HG02763 (cell line): ENCODE data around the gene CABLES2.

Experiments used
- ATAC-seq: cut with Tn5 transposase; IDR thresholded peaks from one replicate; pipeline ENCODE4 v1.9.1; 2021; ENCODE audit warnings: mild to moderate bottlenecking, moderate library complexity; ENCODE audit not compliant: unreplicated experiment

CABLES2 gene

DNA sequence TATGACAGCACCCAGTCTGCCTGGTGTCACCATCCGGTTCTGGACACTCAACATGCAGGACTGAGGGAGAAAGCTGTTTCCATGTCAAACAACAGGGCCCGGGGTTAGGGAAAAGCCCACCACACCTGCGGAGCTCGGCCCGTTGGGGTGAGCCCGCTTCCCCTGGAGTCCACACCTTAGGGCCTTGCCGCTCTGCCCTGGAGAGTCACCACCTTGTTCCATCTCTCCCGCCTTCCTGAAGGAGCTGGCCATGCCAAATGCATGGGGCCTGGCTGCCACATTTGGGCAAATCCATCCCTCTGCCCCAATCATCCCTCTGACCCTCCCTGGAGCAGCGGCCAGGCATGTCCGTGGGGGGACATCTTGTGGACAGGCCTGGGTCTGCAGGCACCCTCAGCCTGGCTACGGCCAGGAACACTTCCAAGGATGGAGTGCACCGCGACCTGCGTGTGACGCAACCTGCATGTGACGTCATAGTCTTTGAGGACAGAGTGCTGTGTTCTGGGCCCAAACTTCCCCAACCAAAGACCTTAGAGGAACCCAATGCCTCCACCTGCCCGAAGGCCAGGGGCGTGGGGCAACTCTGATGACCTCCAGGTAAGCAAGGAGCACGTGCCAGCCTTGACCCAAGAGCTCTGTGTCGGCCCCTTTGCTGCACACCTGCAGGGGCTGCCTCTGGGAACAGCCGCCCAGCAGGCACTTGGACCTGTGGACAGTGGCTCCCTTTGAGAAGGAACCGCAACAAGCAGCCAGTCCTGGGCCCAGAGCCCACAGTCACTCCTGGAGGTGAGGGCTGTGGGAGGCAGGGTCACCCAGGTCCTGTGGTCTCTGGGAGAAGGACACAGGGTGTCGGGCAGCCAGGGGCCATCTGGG lies 1.7 kb downstream of the CABLES2 start:
- no peak for ATAC-seq

DNA sequence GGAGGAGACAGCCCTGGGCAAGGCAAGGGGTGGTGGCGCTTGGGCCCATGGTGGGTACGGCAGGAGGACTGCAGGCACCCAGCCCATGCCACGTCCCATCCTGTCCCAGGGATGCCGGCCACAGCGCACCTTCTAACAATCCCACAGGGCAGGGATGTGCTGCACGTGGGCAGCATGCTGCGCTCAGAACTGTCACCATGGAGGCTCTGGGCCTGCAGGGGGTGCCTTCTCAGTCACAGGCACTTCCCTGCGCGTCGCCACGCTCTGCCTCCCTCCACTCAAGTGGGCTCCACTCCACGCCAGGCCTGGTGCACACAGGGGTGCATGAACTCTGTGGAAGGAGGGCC lies 2.4 kb downstream of the CABLES2 start:
- no peak for ATAC-seq

DNA sequence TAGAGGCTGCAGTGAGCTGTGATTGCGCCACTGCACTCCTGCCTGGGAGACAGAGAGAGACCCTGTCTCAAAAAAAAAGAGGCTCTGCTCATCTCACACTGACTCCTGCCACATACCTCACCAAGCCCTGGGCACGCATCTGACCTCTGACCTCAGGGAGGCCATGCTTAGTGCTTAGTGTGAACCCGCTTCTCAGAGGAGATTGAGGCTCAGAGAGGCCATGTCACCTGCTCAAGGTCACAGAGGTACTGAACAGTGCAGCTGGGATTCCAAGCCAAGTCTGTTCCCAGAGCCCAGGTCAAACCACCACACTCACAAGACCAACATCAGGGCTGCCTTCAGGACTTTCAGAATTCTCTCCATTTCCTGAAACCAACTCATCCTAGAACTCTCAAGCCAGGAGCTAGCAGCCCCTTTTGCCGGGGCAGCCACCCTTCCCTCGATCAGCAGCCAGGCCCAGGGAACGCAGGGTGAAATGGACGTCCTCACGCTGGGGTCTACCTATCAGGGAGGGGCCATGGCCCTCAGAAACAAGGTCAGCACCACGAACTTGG lies 2.9 kb downstream of the CABLES2 start:
- no peak for ATAC-seq

DNA sequence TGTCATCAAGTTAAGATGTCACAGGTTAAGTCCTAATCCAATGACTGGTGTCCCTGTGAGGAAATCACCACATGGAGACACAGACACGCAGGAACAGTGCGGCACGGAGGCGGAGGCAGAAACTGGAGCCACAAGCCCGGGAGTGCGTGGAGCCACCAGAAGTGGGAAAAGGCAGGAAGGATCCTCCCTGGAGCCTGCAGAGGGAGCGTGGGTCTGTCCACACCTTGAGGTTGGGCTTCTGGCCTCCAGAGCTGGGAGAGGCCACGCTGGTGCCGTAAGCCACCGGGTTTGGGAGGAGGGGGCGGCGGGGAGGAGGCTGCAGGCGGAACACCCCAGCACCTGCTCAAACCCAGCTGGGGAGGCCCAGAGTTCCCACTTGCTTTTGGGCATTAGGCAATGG lies 3.8 kb downstream of the CABLES2 start:
- no peak for ATAC-seq

- no peak for ATAC-seq
Measured at GRCh38 chr20:62402456-62403150, 4.5 kb downstream of the CABLES2 start.

DNA sequence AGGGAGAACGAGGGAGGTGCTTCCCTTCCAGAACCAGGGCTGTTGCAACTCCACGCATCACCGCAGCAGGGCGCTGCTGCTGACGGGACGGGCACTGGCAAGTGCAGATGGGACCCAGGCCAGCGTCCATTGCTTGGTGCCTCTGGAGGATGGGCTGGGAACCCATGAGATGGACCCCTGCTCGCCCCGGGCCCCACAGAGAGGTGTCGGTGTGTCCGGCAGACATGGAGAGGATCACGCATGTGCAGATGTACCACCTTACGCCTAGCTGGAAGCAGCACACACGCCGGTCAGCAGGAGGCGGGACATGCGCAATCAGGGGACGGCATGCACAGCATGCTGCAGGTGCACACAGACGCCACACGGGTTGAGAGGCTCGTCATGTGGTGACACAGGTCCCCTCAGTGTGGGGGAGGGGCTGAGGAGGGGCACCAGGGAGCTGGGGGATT lies 5.7 kb downstream of the CABLES2 start:
- ATAC-seq, result no peak

- no peak for ATAC-seq
Measured at GRCh38 chr20:62400541-62400940, 6.5 kb downstream of the CABLES2 start.

DNA sequence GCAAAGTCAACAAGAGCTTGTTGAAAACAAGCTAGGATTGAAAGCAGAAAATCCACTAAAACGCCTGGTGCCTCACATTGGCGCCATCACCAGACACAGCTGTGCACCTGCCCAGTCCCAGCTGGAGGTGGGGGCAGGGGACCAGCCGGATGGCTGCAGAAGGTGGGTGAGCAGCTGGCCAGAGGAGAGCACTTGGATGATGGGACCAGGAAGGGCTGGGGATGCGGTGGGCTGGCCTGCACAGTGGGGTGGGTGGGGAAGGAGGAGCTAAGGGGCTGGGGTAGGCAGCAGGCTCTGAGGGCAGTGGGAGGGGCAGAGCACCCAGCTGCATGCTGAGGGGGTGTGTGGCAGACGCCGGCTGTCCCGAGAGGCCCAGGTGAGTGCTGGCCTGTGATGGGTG lies 7.1 kb downstream of the CABLES2 start:
- ATAC-seq, result no peak

DNA sequence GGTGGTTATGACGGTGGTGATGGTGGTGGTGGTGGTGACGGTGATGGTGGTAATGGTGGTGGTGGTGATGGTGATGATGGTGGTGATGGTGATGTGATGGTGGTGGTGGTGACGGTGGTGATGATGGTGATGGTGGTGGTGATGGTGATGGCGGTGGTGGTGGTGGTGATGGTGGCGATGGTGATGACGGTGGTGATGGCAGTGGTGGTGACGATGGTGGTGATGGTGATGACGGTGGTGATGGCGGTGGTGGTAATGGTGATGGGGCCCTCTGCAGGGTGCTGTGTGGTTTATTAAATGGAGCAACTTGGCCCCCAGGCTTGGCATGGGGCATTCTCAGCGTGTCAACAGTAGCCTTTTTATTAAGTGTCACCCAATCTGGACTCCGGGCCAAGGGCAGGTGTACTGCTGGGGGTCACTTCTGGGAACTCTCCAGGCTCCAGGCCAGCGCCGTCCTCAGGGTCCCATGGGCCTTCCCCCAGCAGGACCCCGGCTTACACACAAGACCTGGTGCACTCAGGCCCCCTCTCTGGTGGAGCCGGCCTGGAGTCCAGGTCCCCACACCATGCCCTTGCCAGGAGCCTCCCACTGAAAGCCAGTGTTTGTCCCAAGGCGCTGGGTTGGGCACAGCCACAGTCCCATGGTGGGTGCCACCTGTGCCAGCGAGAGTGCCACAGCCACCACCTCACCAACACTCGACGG lies 8.8 kb downstream of the CABLES2 start:
- ATAC-seq, result no peak

DNA sequence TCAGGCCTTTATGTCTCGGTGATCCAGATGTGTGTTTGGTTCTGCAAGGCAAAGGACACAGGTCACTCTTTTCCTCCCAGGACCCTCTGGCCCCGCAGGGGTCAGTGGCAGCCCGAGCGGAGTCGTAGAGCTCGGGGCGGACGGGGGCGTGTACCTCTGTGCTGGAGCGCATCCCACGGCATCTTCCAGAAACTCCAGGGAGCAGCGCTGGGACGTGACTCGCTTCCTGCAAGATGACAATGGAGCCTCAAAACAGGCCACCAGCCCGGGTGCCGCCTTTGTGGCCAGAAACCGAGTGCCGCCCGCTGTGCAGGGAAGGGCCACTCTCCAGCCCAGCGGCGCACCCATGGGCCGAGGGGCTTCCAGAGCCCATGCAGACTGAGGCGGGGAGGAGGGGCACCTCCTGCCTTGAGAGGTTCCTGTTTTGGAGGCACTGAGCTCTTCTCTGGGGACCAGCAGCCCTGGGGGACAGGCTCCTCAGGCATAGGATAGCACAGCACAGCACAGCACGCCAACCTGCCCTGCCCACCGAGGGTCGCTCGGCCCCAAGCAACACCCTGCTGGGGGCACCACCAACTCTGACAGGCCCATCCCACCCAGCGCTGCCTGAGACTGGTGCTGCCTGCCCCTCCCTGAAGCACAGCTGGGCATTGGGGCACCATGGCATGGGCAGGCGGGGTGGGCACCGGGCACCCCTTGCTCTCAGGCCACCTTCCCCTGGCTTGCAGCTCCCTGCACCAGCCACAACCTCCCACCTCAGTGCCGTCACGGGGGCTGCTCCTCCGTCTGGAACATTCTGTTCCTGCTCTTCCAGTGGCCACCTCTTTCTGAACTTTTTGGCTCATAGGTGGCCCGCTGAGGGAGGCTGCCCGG lies 10.5 kb downstream of the CABLES2 start:
- no peak for ATAC-seq

- ATAC-seq, result no peak
Measured at GRCh38 chr20:62395311-62396242, 11.5 kb downstream of the CABLES2 start.

DNA sequence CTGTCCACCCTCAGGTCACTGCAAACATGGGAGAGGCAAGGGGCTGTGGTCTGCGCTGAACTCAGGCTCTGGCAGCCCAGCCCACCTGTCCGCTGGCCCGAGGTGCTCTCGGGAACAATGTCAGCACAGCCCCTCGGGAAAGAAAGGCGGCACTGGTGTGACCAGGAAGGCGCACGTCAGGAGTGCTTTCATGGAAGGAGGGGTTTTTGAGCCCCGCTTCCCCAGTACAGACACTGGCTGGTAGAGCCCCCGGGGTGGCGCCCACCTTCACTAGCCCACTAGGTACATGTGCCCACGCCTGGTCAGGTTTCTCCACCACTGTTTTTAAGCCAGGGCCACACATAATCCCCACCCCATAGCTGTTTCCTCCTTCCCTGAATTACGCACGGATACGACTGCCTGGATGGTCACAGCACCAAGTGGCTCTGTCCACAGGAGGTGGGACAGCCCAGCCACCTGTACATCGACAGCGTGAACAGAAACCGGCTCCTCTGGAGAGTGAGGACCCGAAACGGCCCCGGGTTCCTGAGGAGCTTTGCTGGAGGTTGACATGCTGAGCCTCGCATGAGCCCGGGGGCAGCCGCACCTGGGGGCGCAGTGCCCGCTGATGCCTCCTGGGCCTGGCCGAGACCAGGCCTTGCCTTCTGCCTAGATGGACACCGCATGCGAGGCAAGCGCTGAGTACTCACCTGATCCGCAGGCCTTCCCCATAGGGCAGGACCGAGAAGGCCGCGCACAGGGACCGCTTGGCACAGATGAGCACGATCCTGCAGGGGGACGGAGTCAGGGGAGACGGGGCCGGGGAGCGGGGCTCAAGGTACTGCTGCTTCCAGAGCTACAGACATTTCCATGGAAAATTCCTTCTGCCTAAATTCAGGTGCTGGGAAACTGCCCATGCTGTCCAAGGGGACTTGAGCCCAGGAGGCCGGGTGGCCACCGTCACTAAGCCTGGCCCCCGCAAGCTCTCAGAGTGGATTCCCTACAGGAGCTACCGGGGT lies 12.5 kb downstream of the CABLES2 start:
- ATAC-seq, result no peak

- no peak for ATAC-seq
Measured at GRCh38 chr20:62393830-62394229, 13.3 kb downstream of the CABLES2 start.

DNA sequence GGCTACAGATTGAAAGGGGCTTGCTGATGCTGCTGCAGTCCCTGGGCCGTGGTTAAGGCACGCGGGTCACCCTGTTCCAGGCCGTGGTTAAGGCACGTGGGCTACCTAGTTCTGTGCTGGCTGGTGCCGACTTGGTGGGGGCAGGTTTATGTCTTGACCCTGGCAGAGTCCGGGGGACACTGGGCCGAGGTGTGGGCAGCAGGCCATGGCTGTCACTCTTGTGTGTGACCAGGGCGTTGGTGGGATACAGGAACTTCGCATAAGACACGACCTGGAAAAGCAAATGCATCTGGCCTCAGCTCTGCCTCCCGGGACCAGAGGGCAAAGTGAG lies 13.8 kb downstream of the CABLES2 start:
- no peak for ATAC-seq

GRCh38 chr20:62392621-62393334 lies 14.3 kb downstream of the CABLES2 start:
- no peak for ATAC-seq

DNA sequence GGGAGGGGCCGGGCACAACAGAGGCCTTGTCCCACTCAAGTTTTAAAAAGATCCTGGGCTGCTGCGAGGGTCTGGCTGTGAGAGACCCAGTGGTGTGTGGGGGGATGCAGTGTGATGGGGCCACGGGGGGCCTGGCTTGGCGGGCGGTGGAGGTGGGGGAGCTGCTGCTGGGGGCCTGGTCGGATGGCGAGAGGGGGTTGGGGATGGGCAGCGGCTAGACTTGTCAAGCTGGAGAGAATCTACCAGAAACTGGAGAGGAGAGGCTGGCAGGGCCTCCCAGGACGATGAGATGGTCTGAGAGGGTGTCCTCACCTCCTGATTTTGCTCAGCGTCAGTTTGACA lies 15.0 kb downstream of the CABLES2 start:
- ATAC-seq, result no peak

DNA sequence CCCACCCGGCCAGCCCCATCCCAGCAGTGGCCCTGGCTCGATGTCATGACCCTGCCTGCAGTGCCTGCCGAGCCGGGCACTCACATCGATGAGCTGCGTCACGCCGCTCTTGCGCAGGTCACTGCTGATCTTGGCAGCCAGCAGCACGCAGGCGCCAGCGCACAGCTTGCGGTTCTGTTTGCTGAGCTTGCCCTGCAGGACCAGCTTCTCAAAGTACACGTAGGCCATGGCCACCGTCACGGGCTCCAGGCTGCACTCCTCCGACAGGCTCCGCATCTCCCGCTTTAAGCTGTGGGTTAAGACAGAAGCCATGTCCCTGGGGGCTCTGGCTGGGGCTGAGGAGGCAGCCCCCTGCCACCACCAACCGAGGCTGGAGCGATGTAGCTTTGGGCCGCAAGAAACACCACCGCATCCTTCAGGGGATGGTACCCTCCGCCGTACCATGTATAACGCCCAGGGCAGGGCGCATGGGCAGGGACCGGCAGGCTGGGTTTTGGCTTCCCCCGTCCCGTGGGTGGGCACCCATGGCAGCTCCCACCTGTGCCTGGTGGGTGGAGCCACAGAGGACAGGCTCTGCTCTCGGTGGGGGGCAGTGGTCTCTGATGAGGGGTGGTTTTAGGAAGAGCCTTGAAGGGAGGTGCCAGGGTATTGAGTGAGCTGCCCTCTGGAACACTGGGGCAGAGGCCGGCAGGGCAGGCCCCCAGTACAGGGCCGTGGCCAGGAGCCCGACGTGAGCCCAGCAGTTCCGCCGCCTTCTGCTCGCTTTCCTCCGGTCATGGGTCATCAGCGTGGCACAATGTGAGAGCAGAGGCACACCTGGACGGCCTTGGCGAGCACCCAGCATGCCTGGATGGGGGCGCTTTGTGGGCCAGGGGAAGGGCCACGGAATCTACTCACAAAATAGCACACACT lies 15.7 kb downstream of the CABLES2 start:
- no peak for ATAC-seq
